ENCODE results near the gene MYOD1. TPM values are rescaled to one million over a fixed set of nuclear protein-coding genes. Genes with fewer than 3 reads are reported as not detected.

Gene MYOD1
- total and polyA plus RNA-seq, 9 of the 15 experiments (the other 6 are each of a cell fraction or from before 2014, with no cell fraction given): not detected

- ATAC-seq: peak; percentile 95
- TF ChIP-seq PBX2 (CRISPR knock-in tag; IDR thresholded peaks at IDR 0.05; ENCODE audit: low read depth): no peak
- peak; percentile 75 for TF ChIP-seq PBX2 (tag; conservative IDR thresholded peaks at IDR 0.05; ENCODE audit: low read depth)
- peak; percentile 97 for TF ChIP-seq PKNOX1 (IDR thresholded peaks at IDR 0.05)
- TF ChIP-seq EGR1 (conservative IDR thresholded peaks at IDR 0.05): peak; percentile 60
- TF ChIP-seq CBFA2T2 (conservative IDR thresholded peaks at IDR 0.05): peak; percentile 42; the same call in 1 of the 2 replicates
- 0 out of 2 replicates have a peak, but pooled peaks have one; percentile 32 for TF ChIP-seq CHD2 (IDR thresholded peaks at IDR 0.05; ENCODE audit: low read depth, low read length)
- TF ChIP-seq U2AF2 (optimal IDR thresholded peaks at IDR 0.05; ENCODE audit: low read depth, low read length): no peak
- no peak for TF ChIP-seq MTA2 (IDR thresholded peaks at IDR 0.05; ENCODE audit: low read depth)
- peak; percentile 88 for TF ChIP-seq RAD51 (IDR thresholded peaks at IDR 0.05; ENCODE audit: borderline replicate concordance, low read depth)
- TF ChIP-seq ZNF143 (CRISPR knock-in tag; IDR thresholded peaks at IDR 0.05): peak; percentile 85
- peak; percentile 99 for TF ChIP-seq NFYB (IDR thresholded peaks at IDR 0.05; ENCODE audit: extremely low read depth, insufficient read length)
- peak; percentile 87 for TF ChIP-seq HCFC1 (IDR thresholded peaks at IDR 0.05; ENCODE audit: low read depth, low read length)
- no peak for TF ChIP-seq ZNF655 (CRISPR knock-in tag; IDR thresholded peaks at IDR 0.05)
Measured at GRCh38 chr11:17703951-17704350, 15.4 kb upstream of the MYOD1 start.

More at GRCh38 chr11:17703951-17704350, 15.4 kb upstream of the MYOD1 start:
- WGBS (ENCODE audit: insufficient coverage, low coverage, missing lambda C conversion rate): 8% methylated on average over 2 of the region's 2 CpGs
- intact Hi-C loops (cut with micrococcal nuclease) (no loop called here), in situ Hi-C loops (cut with MboI) (no loop called here)
- ChIA-PET POLR2A (interaction anchor here (0.7 kb wide), 1 partner anchor 209 kb away, joined by 3 read pairs; no protein-coding TSS in a partner anchor), CTCF (ENCODE audit: low intra/inter-chr PET ratio) (no interaction called here)
- Histone ChIP-seq H3K36me3 (ENCODE audit: control insufficient read depth, insufficient read depth, low read length) (no peaks in the 10 kb centered on the region), H3K79me2 (ENCODE audit: control insufficient read depth, insufficient read depth, low read length) (no peaks in the 10 kb centered on the region), H2AFZ (ENCODE audit: low read depth, low read length) (peak overlapping the region; percentile 34; the same call in 1 of the 2 replicates), H3K9me3 (replicated peaks; ENCODE audit: control insufficient read depth, insufficient read depth, low read depth, low read length) (no peaks in the 10 kb centered on the region), H3K9ac (ENCODE audit: insufficient read depth in 1 of 2, low read depth in 2 of 2, low read length in 2 of 2) (no peak overlapping the region), H3K4me3 (no peak overlapping the region), H3K4me1 (replicated peaks in 1 of 2; ENCODE audit: control insufficient read depth in 2 of 2, insufficient read depth in 2 of 2, low read length in 2 of 2) (peaks cover 2 to 10% of the 10 kb centered on the region in 2 experiments; a peak in 4 of 5 replicates), H3K9me1 (ENCODE audit: control insufficient read depth, insufficient read depth, low read length) (no peaks in the 10 kb centered on the region), H3K27ac (ENCODE audit: extremely low read depth, low read depth, low read length) (no peak overlapping the region), H3K27me3 (ENCODE audit: control insufficient read depth in 2 of 2, insufficient read depth in 2 of 2, low read length in 2 of 2) (no peaks in the 10 kb centered on the region), H3K4me2 (ENCODE audit: insufficient read depth, low read length) (no peak overlapping the region), H4K20me1 (replicated peaks; ENCODE audit: control insufficient read depth, insufficient read depth, low read length) (no peaks in the 10 kb centered on the region)
- peak; percentile 92 for FAIRE-seq
- DNase-seq (ENCODE audit: extremely low read depth in 1 of 4, low spot score in 3 of 4): peak; percentile 52 to 68 (median 62)
- no TSS peak for BruUV-seq (replicated peaks)
